ENCODE measurements around the gene KEL.

The KEL gene

GRCh38 chr7:142894985-142895593, 67.1 kb downstream of the KEL start:
- ChIA-PET POLR2A (no interaction called here), CTCF (interaction anchor here (1.2 to 1.3 kb wide), 2 partner anchors 13 to 14 kb away, joined by 4 to 8 read pairs; no protein-coding TSS in a partner anchor)
- TF ChIP-seq BHLHE40 (IDR thresholded peaks at IDR 0.05; ENCODE audit: borderline replicate concordance) (no peak), ARNT (IDR thresholded peaks at IDR 0.05) (no peak), FOXK2 (IDR thresholded peaks at IDR 0.05) (no peak), ZNF384 (IDR thresholded peaks at IDR 0.05) (no peak), LEF1 (IDR thresholded peaks at IDR 0.05; ENCODE audit: borderline replicate concordance) (no peak), ELF4 (IDR thresholded peaks at IDR 0.05) (no peak), FOXM1 (IDR thresholded peaks at IDR 0.05; ENCODE audit: borderline replicate concordance) (no peak), TARDBP (IDR thresholded peaks at IDR 0.05) (no peak), HDGF (IDR thresholded peaks at IDR 0.05; ENCODE audit: borderline replicate concordance) (no peak), L3MBTL2 (conservative IDR thresholded peaks at IDR 0.05) (no peak), FOXA1 (IDR thresholded peaks at IDR 0.05) (no peak), NFRKB (IDR thresholded peaks at IDR 0.05) (no peak), CTBP1 (IDR thresholded peaks at IDR 0.05; ENCODE audit: borderline replicate concordance) (no peak), SUZ12 (IDR thresholded peaks at IDR 0.05) (no peak), PKNOX1 (IDR thresholded peaks at IDR 0.05) (no peak), SP1 (IDR thresholded peaks at IDR 0.05) (no peak)
- no peak for DNase-seq (ENCODE audit: extremely low spot score)

GRCh38 chr7:142894112-142894984, 67.8 kb downstream of the KEL start:
- TF ChIP-seq CTBP1 (IDR thresholded peaks at IDR 0.05; ENCODE audit: borderline replicate concordance) (no peak), BHLHE40 (IDR thresholded peaks at IDR 0.05; ENCODE audit: borderline replicate concordance) (no peak), PKNOX1 (IDR thresholded peaks at IDR 0.05) (no peak), FOXK2 (IDR thresholded peaks at IDR 0.05) (no peak), FOXM1 (IDR thresholded peaks at IDR 0.05; ENCODE audit: borderline replicate concordance) (no peak)
- POLR2A ChIA-PET, result no interaction called here
- no peak for DNase-seq (ENCODE audit: extremely low spot score)
- CTCF ChIA-PET, result interaction anchor here (1.2 to 1.3 kb wide), 2 partner anchors 12 to 14 kb away, joined by 4 to 8 read pairs; no protein-coding TSS in a partner anchor

- ChIA-PET POLR2A (no interaction called here), CTCF (interaction anchor here (0.9 kb wide), 1 partner anchor 322 kb away, joined by 3 read pairs; no protein-coding TSS in a partner anchor)
- no peak for DNase-seq (ENCODE audit: extremely low spot score)
- TF ChIP-seq SP1 (IDR thresholded peaks at IDR 0.05) (no peak), BHLHE40 (IDR thresholded peaks at IDR 0.05; ENCODE audit: borderline replicate concordance) (no peak), PKNOX1 (IDR thresholded peaks at IDR 0.05) (no peak), FOXM1 (IDR thresholded peaks at IDR 0.05; ENCODE audit: borderline replicate concordance) (no peak), ZNF384 (IDR thresholded peaks at IDR 0.05) (no peak), SUZ12 (IDR thresholded peaks at IDR 0.05) (no peak), NFRKB (IDR thresholded peaks at IDR 0.05) (no peak), FOXK2 (IDR thresholded peaks at IDR 0.05) (no peak), HDGF (IDR thresholded peaks at IDR 0.05; ENCODE audit: borderline replicate concordance) (no peak), TARDBP (IDR thresholded peaks at IDR 0.05) (no peak), CTBP1 (IDR thresholded peaks at IDR 0.05; ENCODE audit: borderline replicate concordance) (no peak), LEF1 (IDR thresholded peaks at IDR 0.05; ENCODE audit: borderline replicate concordance) (no peak), ARNT (IDR thresholded peaks at IDR 0.05) (no peak)
These were observed 69.2 kb downstream of the KEL start for GRCh38 chr7:142892951-142893350.

GRCh38 chr7:142891490-142892082, 70.6 kb downstream of the KEL start:
- ChIA-PET CTCF (no interaction called here), POLR2A (no interaction called here)
- no peak for DNase-seq (ENCODE audit: extremely low spot score)
- TF ChIP-seq FOXM1 (IDR thresholded peaks at IDR 0.05; ENCODE audit: borderline replicate concordance), result no peak
- TF ChIP-seq BHLHE40 (IDR thresholded peaks at IDR 0.05; ENCODE audit: borderline replicate concordance), result no peak
- TF ChIP-seq ZNF384 (IDR thresholded peaks at IDR 0.05), result no peak
- no peak for TF ChIP-seq FOXA1 (IDR thresholded peaks at IDR 0.05)
- TF ChIP-seq TARDBP (IDR thresholded peaks at IDR 0.05), result no peak
- no peak for TF ChIP-seq SUZ12 (IDR thresholded peaks at IDR 0.05)
- no peak for TF ChIP-seq ELF4 (IDR thresholded peaks at IDR 0.05)
- TF ChIP-seq NFRKB (IDR thresholded peaks at IDR 0.05), result no peak
- no peak for TF ChIP-seq SP1 (IDR thresholded peaks at IDR 0.05)
- TF ChIP-seq FOXK2 (IDR thresholded peaks at IDR 0.05), result no peak
- no peak for TF ChIP-seq HDGF (IDR thresholded peaks at IDR 0.05; ENCODE audit: borderline replicate concordance)
